D721Med (cell line): ENCODE results near the gene PRR5.

Experiments
- DNase-seq: peaks from one replicate; pipeline ENCODE4 v3.0.0; 2011; ENCODE audit warnings: low spot score; ENCODE audit not compliant: insufficient read length
- FAIRE-seq: peaks from 2 replicates; lab custom pipeline; 2011; peaks lifted over from hg19 to GRCh38; lab: Jason Lieb, UNC
- CTCF ChIP-seq: IDR thresholded peaks from 2 replicates; pipeline ENCODE4 v1.5.1; 2012; ENCODE audit warnings: mild to moderate bottlenecking, control low read depth; ENCODE audit not compliant: insufficient read depth; ENCODE audit errors: missing control alignments

PRR5 gene

GRCh38 chr22:44773082-44773481 is 71.1 kb downstream of the PRR5 start:
- FAIRE-seq = no peak
- no peak for DNase-seq
- TF ChIP-seq CTCF = no peak

- no peak for DNase-seq
- no peak for TF ChIP-seq CTCF
- no peak for FAIRE-seq
Measured at GRCh38 chr22:44775862-44776261, 73.9 kb downstream of the PRR5 start.

DNA sequence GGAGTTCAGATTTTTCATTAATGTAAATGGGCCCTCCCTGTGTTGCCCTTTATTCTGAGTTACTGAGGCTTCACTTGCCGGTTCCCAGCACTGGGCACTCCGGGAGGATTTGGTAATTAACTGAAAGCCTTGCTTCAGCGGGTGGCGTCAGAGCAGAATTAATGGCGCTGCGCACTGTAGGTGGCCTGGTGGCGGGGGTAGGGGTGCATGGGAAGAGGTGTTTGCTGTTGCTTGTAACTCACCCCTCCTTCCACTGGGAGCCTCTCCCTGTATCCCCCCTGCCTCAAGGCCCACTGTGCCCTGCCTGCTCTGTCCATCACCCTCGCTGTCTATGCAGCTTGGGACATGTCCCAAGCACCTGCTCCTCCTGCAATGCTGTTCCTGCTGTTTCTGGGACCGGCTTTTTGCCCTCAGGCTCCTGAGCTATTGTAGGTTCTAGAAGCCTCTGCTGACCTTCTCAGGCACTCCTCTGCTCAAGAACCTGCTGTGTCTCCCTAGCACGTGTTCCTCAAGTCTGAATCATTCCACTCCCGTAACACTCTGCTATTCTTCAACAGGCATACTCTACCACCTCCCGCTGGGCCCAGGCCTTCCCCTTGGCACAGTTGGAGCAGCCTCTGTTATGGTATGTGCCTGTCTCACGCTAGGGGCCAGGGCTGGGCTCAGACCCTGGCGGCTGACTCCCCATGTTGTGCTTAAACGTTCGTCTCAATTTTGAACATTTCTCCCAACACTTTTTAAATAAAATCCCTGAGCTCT is 74.8 kb downstream of the PRR5 start:
- no peak for TF ChIP-seq CTCF
- no peak for FAIRE-seq
- no peak for DNase-seq

DNA sequence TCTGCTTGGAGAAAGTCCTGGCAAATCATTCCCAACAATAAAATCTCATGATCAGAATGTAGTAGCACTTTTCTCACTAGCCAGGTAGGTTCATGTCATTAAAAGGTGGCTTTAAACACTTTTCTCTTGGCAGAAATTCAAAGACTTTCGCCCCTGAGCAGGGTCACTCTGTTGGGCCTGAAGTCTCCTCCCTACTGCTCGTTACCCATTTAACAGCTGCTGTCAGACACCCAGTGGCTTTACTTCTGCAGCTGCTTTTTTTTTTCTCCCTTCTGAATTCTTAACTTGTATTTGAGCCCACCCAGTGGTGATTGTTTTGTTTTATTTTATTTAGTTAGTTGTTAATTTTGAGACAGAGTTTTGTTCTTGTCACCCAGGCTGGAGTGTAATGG is 75.4 kb downstream of the PRR5 start:
- TF ChIP-seq CTCF = no peak
- no peak for DNase-seq
- no peak for FAIRE-seq

- no peak for TF ChIP-seq CTCF
- DNase-seq (no peak), FAIRE-seq (no peak)
Measured at GRCh38 chr22:44780876-44781449, 79.0 kb downstream of the PRR5 start.

GRCh38 chr22:44782363-44782963 is 80.5 kb downstream of the PRR5 start:
- FAIRE-seq = no peak

More at GRCh38 chr22:44782363-44782963, 80.5 kb downstream of the PRR5 start:
- no peak for DNase-seq
- TF ChIP-seq CTCF = no peak
